ENCODE results near the gene METTL26.

The METTL26 gene

DNA sequence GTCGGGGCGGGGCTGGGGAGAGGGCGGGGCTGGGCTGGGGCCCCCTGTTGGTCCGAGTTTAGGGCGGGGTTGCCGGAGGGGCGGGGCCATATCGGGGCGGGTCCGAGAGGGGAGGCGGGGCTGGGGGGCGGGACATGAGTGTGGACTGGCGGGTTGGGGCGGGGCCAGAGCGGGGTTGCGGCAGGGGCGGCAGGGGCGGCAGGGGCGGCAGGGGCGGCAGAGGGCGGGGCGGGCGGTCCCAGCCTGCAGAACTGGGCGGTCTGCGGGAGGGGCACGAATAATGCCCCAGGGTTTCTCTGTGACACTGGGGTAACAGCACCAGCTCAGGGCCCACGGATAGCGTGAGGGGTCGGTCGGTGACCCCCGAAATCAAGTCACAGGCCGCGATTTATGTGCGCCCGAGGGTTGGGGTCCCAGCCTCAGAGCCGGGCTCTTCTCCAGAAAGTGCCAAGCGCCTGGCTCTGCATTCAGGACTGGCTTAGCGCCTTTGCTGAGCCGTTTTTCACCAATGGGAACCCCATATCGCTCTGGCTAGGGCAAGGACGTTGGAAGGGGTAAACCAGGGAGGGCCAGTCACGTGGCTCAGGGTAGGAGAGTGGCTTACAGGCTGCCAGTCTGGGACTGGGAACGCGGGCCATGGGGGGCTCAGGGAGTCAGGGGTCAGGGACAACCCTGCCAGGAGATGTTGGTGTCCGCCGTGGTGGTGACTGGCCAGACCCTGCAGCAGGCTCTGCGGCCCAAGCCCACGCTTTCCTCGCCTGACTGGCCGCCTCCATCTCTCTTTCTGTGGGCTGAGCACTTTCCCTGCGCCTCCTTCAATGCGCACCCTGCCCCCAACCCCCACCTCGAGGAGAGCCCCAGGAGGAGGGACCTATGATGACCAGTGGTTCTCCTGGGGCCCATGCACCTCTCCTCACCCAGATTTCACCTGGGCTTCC is 1.2 kb upstream of the METTL26 start:
- DNase-seq = peak; percentile 14

- no peak for DNase-seq
Observed at GRCh38 chr16:635573-636205, 416 bp downstream of the METTL26 start.

- DNase-seq = no peak
Observed at GRCh38 chr16:634996-635395, 1.1 kb downstream of the METTL26 start.

- DNase-seq = no peak
Observed at GRCh38 chr16:634051-634670, 1.9 kb downstream of the METTL26 start.

DNA sequence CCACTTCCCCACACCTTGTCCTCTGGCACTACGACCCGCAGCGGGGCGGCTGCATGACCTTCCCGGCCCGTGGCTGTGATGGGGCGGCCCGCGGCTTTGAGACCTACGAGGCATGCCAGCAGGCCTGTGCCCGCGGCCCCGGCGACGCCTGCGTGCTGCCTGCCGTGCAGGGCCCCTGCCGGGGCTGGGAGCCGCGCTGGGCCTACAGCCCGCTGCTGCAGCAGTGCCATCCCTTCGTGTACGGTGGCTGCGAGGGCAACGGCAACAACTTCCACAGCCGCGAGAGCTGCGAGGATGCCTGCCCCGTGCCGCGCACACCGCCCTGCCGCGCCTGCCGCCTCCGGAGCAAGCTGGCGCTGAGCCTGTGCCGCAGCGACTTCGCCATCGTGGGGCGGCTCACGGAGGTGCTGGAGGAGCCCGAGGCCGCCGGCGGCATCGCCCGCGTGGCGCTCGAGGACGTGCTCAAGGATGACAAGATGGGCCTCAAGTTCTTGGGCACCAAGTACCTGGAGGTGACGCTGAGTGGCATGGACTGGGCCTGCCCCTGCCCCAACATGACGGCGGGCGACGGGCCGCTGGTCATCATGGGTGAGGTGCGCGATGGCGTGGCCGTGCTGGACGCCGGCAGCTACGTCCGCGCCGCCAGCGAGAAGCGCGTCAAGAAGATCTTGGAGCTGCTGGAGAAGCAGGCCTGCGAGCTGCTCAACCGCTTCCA is 2.6 kb downstream of the METTL26 start:
- no peak for DNase-seq

GRCh38 chr16:632486-633335 is 3.4 kb downstream of the METTL26 start:
- no peak for DNase-seq

GRCh38 chr16:631808-632358 is 4.2 kb downstream of the METTL26 start:
- no peak for DNase-seq

- DNase-seq = no peak
Observed at GRCh38 chr16:630815-631405, 5.2 kb downstream of the METTL26 start, which contains the start of gene WFIKKN1. WFIKKN1 (plus strand) TSS chr16:630985; CDS start chr16:631254, 269 bp downstream.

GRCh38 chr16:630249-630814 is 5.8 kb downstream of the METTL26 start:
- no peak for DNase-seq

DNA sequence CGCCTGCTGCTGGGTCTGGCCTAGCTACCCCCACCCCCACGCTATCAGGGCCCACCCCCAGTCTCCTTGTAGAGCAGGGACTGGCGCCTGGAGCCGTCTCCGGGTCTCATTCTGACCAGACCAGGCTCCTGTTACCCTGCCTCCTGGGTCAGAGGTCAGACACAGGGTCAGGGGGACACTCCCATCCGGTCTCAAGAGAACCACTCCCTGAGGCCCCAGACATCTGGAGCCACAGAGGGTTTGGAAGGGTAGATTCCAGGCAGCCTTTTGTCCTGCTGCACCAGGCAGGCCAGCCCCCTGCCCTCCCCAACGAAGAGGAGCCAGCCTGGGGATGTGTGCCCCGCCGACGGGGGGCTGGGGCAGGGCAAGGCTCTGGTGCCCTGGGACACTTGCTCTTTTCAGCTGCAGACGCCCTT is 6.3 kb downstream of the METTL26 start:
- DNase-seq = no peak

DNA sequence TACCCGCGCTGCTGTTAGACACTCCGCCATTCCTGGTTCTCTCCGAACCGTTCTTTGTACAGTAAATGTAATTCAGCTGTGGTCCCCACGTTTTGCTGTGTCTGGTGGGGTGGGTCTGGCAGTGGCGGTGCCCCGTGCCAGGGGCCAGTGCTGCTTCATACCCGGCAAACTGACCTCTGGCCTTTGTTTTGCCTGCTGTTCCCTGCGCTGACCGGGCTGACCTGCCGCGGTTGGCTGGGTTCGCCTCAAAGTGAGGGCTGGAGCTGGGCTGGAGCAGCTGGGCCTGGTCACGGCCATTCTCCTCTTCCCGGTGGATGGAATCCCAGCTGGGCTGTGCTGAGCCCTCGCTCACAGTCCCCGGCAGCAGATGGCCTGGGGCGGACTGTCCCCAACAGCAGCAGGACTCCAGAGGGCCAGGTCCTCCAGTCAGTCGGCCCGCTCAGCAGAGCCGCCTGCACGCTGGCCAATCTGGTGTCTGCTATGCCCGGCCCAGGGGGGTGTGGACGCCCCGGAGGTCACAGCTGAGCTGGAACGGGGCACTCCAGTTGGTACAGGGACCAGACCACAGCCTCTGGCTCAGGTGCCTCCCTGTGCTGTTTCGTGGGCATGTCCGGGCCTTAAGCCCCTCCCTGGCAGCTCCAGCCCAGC is 6.8 kb downstream of the METTL26 start:
- no peak for DNase-seq

GRCh38 chr16:628321-629061 is 7.6 kb downstream of the METTL26 start:
- DNase-seq = no peak

- no peak for DNase-seq
Observed at GRCh38 chr16:627454-628239, 8.5 kb downstream of the METTL26 start.

- DNase-seq = no peak
Observed at GRCh38 chr16:626787-627453, 9.2 kb downstream of the METTL26 start.

DNA sequence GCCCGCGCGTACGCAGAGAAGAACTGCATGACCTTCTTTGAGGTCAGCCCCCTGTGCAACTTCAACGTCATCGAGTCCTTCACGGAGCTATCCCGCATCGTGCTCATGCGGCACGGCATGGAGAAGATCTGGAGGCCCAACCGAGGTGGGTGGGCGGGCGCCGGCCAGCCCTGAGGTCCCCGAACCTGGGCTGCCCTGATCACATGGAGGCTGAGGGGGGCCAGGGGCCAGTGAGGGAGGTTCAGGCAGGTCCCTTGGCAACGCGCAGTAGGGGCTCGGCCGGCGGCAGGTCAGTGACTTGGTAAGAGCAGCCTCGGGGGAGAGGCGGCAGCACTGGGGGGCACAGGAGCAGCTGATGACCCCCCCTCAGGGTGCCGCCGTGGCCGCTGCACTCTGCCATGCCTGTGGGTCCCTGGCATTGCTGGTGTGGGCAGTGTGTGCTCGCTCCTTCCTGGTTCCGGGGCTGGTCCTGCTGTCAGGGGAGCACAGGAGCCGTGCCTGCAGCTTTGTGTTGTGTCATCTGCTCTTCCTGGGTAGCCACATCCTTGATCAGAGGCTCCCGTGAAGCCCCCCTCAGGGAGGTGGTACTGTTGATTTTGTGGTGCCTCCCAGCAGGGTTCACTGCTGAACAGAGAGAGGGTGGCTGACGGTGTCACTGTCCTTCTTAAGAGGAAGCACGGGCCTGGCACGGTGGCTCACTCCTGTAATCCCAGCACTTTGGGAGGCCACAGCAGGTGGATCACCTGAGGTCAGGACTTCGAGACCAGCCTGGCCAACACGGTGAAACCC is 9.9 kb downstream of the METTL26 start:
- DNase-seq = no peak

- DNase-seq = no peak
Observed at GRCh38 chr16:625117-625976, 10.8 kb downstream of the METTL26 start.

Measured in NCI-H2171 treated with DMSO at 0.1 percent for 48 hours (cell line).